Esophagus muscularis mucosa (tissue), 4 donors: ENCODE results near the gene POU2F1. TPM values are rescaled to one million over a fixed set of nuclear protein-coding genes. Genes with fewer than 3 reads are reported as not detected.

ENCODE experiments used
- DNase-seq: peaks from one replicate; pipeline ENCODE4 v3.0.0-alpha.2; 2017; ENCODE audit errors: extremely low spot score
- H3K27ac ChIP-seq, 4 donors: fragments of 200-600 bp; sonication (generic); replicated peaks in 1 of 4; 1 replicate in 3 of 4; 2 replicates in 1 of 4; pipeline ENCODE4 v1.5.1; 2016 to 2019; ENCODE audit warnings: mild to moderate bottlenecking in 1 of 4
- H3K27me3 ChIP-seq, 4 donors: fragments of 200-600 bp; sonication (generic); one replicate each; pipeline versions ENCODE4 v1.5.1 to v1.6.0; 2016 to 2019
- H3K36me3 ChIP-seq, 4 donors: fragments of 200-600 bp; sonication (generic); one replicate each; pipeline ENCODE4 v1.5.1; 2016 to 2019
- H3K4me1 ChIP-seq, 4 donors: fragments of 200-600 bp; sonication (generic); one replicate each; pipeline ENCODE4 v1.5.1; 2016 to 2019
- H3K4me3 ChIP-seq, 4 donors: fragments of 200-600 bp; sonication (generic); 1 replicate in 2 of 4; 2 replicates in 2 of 4; pipeline ENCODE4 v1.5.1; 2016 to 2019; ENCODE audit warnings: mild to moderate bottlenecking in 4 of 4, moderate library complexity in 1 of 4
- H3K9me3 ChIP-seq, 4 donors: fragments of 200-600 bp; sonication (generic); 1 replicate in 3 of 4; 2 replicates in 1 of 4; pipeline ENCODE4 v1.5.1; 2016 to 2019
- EP300 ChIP-seq: sonication (generic); formaldehyde crosslinking; IDR thresholded peaks from one replicate; pipeline ENCODE4 v1.6.1; 2017; ENCODE audit warnings: antibody characterized with exemption
- POLR2A ChIP-seq: fragments of 450-650 bp; IDR thresholded peaks from one replicate; pipeline ENCODE4 v1.6.1; 2017; ENCODE audit warnings: antibody characterized with exemption, moderate library complexity, mild to moderate bottlenecking, low read depth
- POLR2AphosphoS5 ChIP-seq, 2 donors: sonication (generic); formaldehyde crosslinking; IDR thresholded peaks; one replicate each; pipeline ENCODE4 v1.6.1; 2017; ENCODE audit warnings: antibody characterized with exemption in 2 of 2
- WGBS: methylation state at CpG from one replicate; pipeline ENCODE4 v1.1.5; 2018; 5-methylcytosine and 5-hydroxymethylcytosine counted together
- intact Hi-C: fragments of 100-400 bp; cut with DNase I; formaldehyde crosslinking; loops from one replicate; pipeline ENCODE4 v1.15.1; 2023
- total RNA-seq, 4 donors: library from RNA; depleted of rRNA; stranded (reverse); fragments of >200 nt; gene quantifications; one replicate each; pipeline versions ENCODE4 v1.1.0 to v1.2.1, GENCODE V29; 2016
- TF ChIP-seq, protein P1 (sequence below), 3 experiments: fragments of 200-600 bp in 2 of 3; fragments of 450-650 bp in 1 of 3; sonication (generic) in 2 of 3; IDR thresholded peaks; one replicate each; pipeline ENCODE4 v1.5.1; 2017 to 2019; ENCODE audit warnings: antibody characterized with exemption in 3 of 3, mild to moderate bottlenecking in 2 of 3, moderate library complexity in 1 of 3

The POU2F1 gene
- total RNA-seq, 4 donors from 2014 or later = 7.3 to 13.4 (median 10.4) TPM

- Histone ChIP-seq H3K4me3 (no peak overlapping the region), H3K36me3 (no peaks in the 10 kb centered on the region), H3K4me1 (no peaks in the 10 kb centered on the region), H3K27me3 (no peaks in the 10 kb centered on the region), H3K27ac (no peak overlapping the region), H3K9me3 (no peaks in the 10 kb centered on the region)
- intact Hi-C loops = no loop called here
- 94% methylated on average over 4 of the region's 4 CpGs for WGBS
- TF ChIP-seq EP300 (no peak), POLR2A (no peak), POLR2AphosphoS5 (IDR thresholded peaks at IDR 0.05) (no peak)
- TF ChIP-seq, protein P1, sequence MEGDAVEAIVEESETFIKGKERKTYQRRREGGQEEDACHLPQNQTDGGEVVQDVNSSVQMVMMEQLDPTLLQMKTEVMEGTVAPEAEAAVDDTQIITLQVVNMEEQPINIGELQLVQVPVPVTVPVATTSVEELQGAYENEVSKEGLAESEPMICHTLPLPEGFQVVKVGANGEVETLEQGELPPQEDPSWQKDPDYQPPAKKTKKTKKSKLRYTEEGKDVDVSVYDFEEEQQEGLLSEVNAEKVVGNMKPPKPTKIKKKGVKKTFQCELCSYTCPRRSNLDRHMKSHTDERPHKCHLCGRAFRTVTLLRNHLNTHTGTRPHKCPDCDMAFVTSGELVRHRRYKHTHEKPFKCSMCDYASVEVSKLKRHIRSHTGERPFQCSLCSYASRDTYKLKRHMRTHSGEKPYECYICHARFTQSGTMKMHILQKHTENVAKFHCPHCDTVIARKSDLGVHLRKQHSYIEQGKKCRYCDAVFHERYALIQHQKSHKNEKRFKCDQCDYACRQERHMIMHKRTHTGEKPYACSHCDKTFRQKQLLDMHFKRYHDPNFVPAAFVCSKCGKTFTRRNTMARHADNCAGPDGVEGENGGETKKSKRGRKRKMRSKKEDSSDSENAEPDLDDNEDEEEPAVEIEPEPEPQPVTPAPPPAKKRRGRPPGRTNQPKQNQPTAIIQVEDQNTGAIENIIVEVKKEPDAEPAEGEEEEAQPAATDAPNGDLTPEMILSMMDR (IDR thresholded peaks at IDR 0.05) = no peak
- no peak for DNase-seq
Measured at GRCh38 chr1:167359295-167359694, 138.6 kb downstream of the POU2F1 start.

DNA sequence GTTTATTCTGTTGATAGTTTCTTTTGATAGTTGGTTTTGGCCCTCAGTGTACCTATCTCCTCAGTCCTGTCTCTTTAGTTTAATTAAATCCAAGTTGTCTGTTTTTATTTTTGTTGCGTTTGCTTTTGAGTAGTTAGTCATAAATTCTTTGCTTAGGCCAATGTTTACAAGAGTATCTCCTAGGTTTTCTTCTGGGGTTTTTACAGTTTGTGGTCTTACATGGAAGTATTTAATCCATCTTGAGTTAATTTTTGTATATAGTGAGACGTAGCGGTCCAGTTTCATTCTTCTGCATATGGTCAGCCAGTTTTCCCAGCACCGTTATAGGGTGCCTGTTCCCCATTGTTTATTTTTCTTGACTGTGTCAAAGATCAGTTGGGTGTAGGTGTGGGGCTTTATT lies 139.4 kb downstream of the POU2F1 start:
- H3K4me3 ChIP-seq = no peak overlapping the region
- H3K4me1 ChIP-seq = no peaks in the 10 kb centered on the region
- TF ChIP-seq POLR2A (no peak), EP300 (no peak), POLR2AphosphoS5 (IDR thresholded peaks at IDR 0.05) (no peak)
- TF ChIP-seq, protein P1 (IDR thresholded peaks at IDR 0.05) = no peak
- no peaks in the 10 kb centered on the region for H3K9me3 ChIP-seq
- intact Hi-C loops = no loop called here
- no peaks in the 10 kb centered on the region for H3K36me3 ChIP-seq
- WGBS = 81% methylated on average over 4 of the region's 4 CpGs
- H3K27me3 ChIP-seq = no peaks in the 10 kb centered on the region
- DNase-seq = no peak
- H3K27ac ChIP-seq = no peak overlapping the region

GRCh38 chr1:167362638-167363037 lies 142.0 kb downstream of the POU2F1 start:
- DNase-seq = no peak
- Histone ChIP-seq H3K27ac (no peak overlapping the region), H3K4me1 (no peaks in the 10 kb centered on the region), H3K27me3 (no peaks in the 10 kb centered on the region), H3K36me3 (peaks cover 0 to 18% (median 0%) of the 10 kb centered on the region in 4 donors), H3K9me3 (no peaks in the 10 kb centered on the region), H3K4me3 (no peak overlapping the region)
- intact Hi-C loops = no loop called here
- TF ChIP-seq EP300 = no peak
- TF ChIP-seq POLR2AphosphoS5 (IDR thresholded peaks at IDR 0.05) = no peak
- TF ChIP-seq, protein P1 (IDR thresholded peaks at IDR 0.05) = no peak
- no peak for TF ChIP-seq POLR2A
- WGBS = 100% methylated on average over 1 of the region's 1 CpG

DNA sequence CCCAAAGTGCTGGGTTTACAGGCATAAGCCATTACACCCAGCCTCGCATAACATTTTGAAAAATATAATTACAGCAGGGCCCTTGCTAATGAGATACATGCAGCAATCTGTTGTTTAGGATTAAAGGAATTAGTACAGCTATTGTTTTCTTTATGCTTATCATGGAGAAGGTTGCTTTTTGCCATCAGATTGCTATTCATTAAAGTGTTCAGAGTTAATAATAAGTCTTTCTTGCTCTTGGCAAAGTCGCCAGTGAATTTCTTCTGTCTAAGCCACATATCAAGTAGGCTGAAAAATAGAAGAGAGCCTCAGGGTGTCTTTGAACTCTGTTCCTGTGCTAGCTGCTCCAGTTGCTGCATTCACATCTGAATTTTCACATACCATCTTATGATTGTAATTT lies 144.1 kb downstream of the POU2F1 start:
- Histone ChIP-seq H3K36me3 (peaks cover 0 to 18% (median 0%) of the 10 kb centered on the region in 4 donors), H3K27me3 (no peaks in the 10 kb centered on the region), H3K4me1 (no peaks in the 10 kb centered on the region), H3K27ac (no peak overlapping the region), H3K4me3 (no peak overlapping the region), H3K9me3 (no peaks in the 10 kb centered on the region)
- no peak for DNase-seq
- TF ChIP-seq, protein P1 (IDR thresholded peaks at IDR 0.05) = no peak
- TF ChIP-seq EP300 (no peak), POLR2A (no peak), POLR2AphosphoS5 (IDR thresholded peaks at IDR 0.05) (no peak)
- 84% methylated on average over 2 of the region's 2 CpGs for WGBS
- intact Hi-C loops = no loop called here

GRCh38 chr1:167365360-167365759 lies 144.7 kb downstream of the POU2F1 start:
- 92% methylated on average over 2 of the region's 2 CpGs for WGBS
- intact Hi-C loops = no loop called here
- H3K36me3 ChIP-seq = peaks cover 0 to 18% (median 0%) of the 10 kb centered on the region in 4 donors
- H3K27me3 ChIP-seq = no peaks in the 10 kb centered on the region
- TF ChIP-seq POLR2AphosphoS5 (IDR thresholded peaks at IDR 0.05) = no peak
- TF ChIP-seq EP300 = no peak
- no peak for TF ChIP-seq POLR2A
- TF ChIP-seq, protein P1 (IDR thresholded peaks at IDR 0.05) = no peak
- DNase-seq = no peak
- H3K4me3 ChIP-seq = no peak overlapping the region
- no peaks in the 10 kb centered on the region for H3K9me3 ChIP-seq
- no peak overlapping the region for H3K27ac ChIP-seq
- H3K4me1 ChIP-seq = no peaks in the 10 kb centered on the region
